Measurements from ENCODE around the gene NR3C1.

DNA sequence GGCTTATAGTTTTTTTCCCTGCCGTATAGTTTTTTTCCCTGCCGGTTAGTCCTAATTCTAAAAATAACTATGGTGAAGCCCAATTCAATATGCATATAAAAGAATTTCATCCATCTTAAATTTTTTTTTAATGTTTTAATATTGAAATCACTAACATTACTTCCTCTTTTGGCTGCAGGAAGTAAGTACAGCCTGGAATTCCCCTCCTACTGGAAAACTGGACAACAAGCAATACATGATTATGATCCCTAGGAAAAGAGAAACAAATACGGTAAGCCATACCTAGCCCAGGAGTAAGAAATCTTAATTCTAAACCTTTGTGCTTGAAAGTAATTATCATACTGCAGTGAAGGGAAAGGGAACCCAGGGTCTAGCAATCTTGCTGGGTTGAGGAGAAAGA, 119.0 kb downstream of the NR3C1 start:
- TF ChIP-seq EP300 (IDR thresholded peaks at IDR 0.05) (no peak), CTCF (IDR thresholded peaks at IDR 0.05) (no peak)

Data from sigmoid colon (tissue), 4 donors.